HL-60 (cell line): ENCODE data around the gene PDHX.

Experiments
- DNase-seq, 2 experiments: peaks; one replicate each; pipeline ENCODE4 v3.0.0-alpha.2; 2010 to 2020; ENCODE audit warnings: low read depth in 1 of 2, low spot score in 1 of 2
- H3K27ac ChIP-seq: fragments of 250-450 bp; sonication (Bioruptor Pico); replicated peaks from 2 replicates; pipeline ENCODE4 v1.5.1; 2020; ENCODE audit warnings: mild to moderate bottlenecking, moderate library complexity
- H3K27me3 ChIP-seq: fragments of 250-450 bp; sonication (Bioruptor Pico); 2 replicates; pipeline ENCODE4 v1.5.1; 2021; ENCODE audit warnings: mild to moderate bottlenecking, moderate library complexity; ENCODE audit not compliant: insufficient read depth, poor library complexity, severe bottlenecking
- H3K4me3 ChIP-seq: replicated peaks from 2 replicates; pipeline ENCODE4 v1.5.1; 2011; ENCODE audit warnings: mild to moderate bottlenecking, control low read depth, low read length; ENCODE audit not compliant: insufficient read depth
- GABPA ChIP-seq: IDR thresholded peaks from 2 replicates; pipeline ENCODE4 v1.6.1; 2012; ENCODE audit warnings: low read depth
- POLR2AphosphoS5 ChIP-seq: IDR thresholded peaks from 2 replicates; pipeline ENCODE4 v1.6.1; 2012; ENCODE audit warnings: low read depth
- SPI1 ChIP-seq: IDR thresholded peaks from 2 replicates; pipeline ENCODE4 v1.6.1; 2012; ENCODE audit warnings: low read depth, mild to moderate bottlenecking, borderline replicate concordance
- TF ChIP-seq, protein P1 (sequence below): IDR thresholded peaks from 2 replicates; pipeline ENCODE4 v1.6.1; 2012; ENCODE audit warnings: low read depth; ENCODE audit not compliant: insufficient replicate concordance
- TF ChIP-seq, protein P2 (sequence below): IDR thresholded peaks from one replicate; pipeline ENCODE4 v1.5.1; 2011; ENCODE audit warnings: low read length, control low read depth, inconsistent platforms; ENCODE audit not compliant: insufficient read depth

Gene PDHX

DNA sequence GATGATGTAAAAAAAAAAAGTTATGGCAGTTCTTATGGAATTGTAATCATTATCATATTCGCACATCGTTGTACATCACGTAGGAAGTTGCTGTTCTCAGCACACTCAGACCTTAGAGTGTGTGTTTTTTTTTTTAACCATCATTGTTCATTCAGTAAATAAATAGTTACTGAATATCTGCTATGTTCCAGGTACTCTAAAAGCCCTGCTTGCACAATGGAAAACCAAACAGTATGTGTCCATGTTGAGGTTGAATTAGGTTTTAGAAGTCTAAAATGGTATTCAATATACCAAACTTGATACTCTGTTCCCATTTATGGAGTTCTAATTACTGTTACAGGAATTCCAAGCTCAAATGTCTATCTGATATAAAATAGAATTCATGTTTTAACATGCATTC lies 41.2 kb downstream of the PDHX start:
- Histone ChIP-seq H3K4me3 (no peak overlapping the region), H3K27ac (no peak overlapping the region), H3K27me3 (no peaks in the 10 kb centered on the region)
- no peak for DNase-seq
- TF ChIP-seq, protein P1, sequence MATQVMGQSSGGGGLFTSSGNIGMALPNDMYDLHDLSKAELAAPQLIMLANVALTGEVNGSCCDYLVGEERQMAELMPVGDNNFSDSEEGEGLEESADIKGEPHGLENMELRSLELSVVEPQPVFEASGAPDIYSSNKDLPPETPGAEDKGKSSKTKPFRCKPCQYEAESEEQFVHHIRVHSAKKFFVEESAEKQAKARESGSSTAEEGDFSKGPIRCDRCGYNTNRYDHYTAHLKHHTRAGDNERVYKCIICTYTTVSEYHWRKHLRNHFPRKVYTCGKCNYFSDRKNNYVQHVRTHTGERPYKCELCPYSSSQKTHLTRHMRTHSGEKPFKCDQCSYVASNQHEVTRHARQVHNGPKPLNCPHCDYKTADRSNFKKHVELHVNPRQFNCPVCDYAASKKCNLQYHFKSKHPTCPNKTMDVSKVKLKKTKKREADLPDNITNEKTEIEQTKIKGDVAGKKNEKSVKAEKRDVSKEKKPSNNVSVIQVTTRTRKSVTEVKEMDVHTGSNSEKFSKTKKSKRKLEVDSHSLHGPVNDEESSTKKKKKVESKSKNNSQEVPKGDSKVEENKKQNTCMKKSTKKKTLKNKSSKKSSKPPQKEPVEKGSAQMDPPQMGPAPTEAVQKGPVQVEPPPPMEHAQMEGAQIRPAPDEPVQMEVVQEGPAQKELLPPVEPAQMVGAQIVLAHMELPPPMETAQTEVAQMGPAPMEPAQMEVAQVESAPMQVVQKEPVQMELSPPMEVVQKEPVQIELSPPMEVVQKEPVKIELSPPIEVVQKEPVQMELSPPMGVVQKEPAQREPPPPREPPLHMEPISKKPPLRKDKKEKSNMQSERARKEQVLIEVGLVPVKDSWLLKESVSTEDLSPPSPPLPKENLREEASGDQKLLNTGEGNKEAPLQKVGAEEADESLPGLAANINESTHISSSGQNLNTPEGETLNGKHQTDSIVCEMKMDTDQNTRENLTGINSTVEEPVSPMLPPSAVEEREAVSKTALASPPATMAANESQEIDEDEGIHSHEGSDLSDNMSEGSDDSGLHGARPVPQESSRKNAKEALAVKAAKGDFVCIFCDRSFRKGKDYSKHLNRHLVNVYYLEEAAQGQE: no peak
- TF ChIP-seq SPI1: no peak
- no peak for TF ChIP-seq POLR2AphosphoS5
- TF ChIP-seq, protein P2, sequence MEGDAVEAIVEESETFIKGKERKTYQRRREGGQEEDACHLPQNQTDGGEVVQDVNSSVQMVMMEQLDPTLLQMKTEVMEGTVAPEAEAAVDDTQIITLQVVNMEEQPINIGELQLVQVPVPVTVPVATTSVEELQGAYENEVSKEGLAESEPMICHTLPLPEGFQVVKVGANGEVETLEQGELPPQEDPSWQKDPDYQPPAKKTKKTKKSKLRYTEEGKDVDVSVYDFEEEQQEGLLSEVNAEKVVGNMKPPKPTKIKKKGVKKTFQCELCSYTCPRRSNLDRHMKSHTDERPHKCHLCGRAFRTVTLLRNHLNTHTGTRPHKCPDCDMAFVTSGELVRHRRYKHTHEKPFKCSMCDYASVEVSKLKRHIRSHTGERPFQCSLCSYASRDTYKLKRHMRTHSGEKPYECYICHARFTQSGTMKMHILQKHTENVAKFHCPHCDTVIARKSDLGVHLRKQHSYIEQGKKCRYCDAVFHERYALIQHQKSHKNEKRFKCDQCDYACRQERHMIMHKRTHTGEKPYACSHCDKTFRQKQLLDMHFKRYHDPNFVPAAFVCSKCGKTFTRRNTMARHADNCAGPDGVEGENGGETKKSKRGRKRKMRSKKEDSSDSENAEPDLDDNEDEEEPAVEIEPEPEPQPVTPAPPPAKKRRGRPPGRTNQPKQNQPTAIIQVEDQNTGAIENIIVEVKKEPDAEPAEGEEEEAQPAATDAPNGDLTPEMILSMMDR: no peak
- no peak for TF ChIP-seq GABPA

DNA sequence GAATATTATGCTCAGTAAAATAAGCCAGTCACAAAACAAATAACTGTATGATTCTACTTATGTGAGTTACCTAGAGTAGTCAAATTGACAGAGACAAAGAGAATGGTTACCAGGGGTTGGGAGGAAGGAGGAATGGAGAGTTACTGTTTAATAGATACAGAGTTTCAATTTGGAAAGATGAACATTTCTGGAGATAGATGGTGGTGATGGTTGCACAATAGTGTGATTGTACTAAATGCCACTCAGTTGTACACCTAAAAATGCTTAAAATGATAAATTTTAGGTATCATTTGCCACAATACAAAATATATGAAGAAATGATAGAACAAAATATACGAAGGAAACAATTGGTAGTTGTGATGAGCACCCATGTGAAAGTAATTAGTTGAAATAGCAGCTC lies 43.4 kb downstream of the PDHX start:
- Histone ChIP-seq H3K27me3 (no peaks in the 10 kb centered on the region), H3K4me3 (no peak overlapping the region), H3K27ac (no peak overlapping the region)
- TF ChIP-seq, protein P1: no peak
- TF ChIP-seq SPI1 (no peak), POLR2AphosphoS5 (no peak), GABPA (no peak)
- TF ChIP-seq, protein P2: no peak
- DNase-seq: no peak

DNA sequence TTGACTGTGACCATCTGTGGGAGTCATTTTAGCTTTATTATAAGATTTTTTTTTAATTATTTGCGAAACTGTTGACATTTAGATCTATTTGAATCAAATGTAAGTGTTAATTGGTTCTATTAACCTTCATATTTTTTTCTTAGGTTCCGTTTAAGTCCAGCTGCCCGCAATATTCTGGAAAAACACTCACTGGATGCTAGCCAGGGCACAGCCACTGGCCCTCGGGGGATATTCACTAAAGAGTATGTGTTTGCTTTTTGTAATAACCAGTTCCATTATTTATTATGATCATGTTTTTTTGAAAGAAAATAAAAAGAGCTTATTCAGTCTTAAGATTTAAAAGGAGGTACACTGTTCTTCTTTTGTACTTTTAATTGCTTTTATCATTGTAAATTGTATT lies 43.9 kb downstream of the PDHX start:
- H3K27me3 ChIP-seq: no peaks in the 10 kb centered on the region
- H3K4me3 ChIP-seq: no peak overlapping the region
- no peak overlapping the region for H3K27ac ChIP-seq
- TF ChIP-seq POLR2AphosphoS5 (no peak), GABPA (no peak), SPI1 (no peak)
- TF ChIP-seq, protein P1: no peak
- TF ChIP-seq, protein P2: no peak
- no peak for DNase-seq
